ENCODE results near the gene PBOV1.
"Not testable (repeated sequence)": the region's sequence is repeated elsewhere in the genome, so short reads cannot be mapped to it uniquely, and the experiment has no call there.

The PBOV1 gene

GRCh38 chr6:138225953-138226352, 7.7 kb upstream of the PBOV1 start:
- H3K4me3 ChIP-seq (ENCODE audit: low read depth, low read length): no peak overlapping the region
- no peak for DNase-seq (ENCODE audit: low read depth)
- TF ChIP-seq CTCF (IDR thresholded peaks at IDR 0.05; ENCODE audit: low read depth, low read length, missing control alignments): no peak

GRCh38 chr6:138222901-138223546, 4.7 kb upstream of the PBOV1 start:
- H3K4me3 ChIP-seq (ENCODE audit: low read depth, low read length): no peak overlapping the region
- no peak for DNase-seq (ENCODE audit: low read depth)
- no peak for TF ChIP-seq CTCF (IDR thresholded peaks at IDR 0.05; ENCODE audit: low read depth, low read length, missing control alignments)

GRCh38 chr6:138219901-138220300, 1.6 kb upstream of the PBOV1 start:
- no peak for DNase-seq (ENCODE audit: low read depth)
- no peak overlapping the region for H3K4me3 ChIP-seq (ENCODE audit: low read depth, low read length)
- TF ChIP-seq CTCF (IDR thresholded peaks at IDR 0.05; ENCODE audit: low read depth, low read length, missing control alignments): no peak

GRCh38 chr6:138219398-138219797, 1.1 kb upstream of the PBOV1 start:
- DNase-seq (ENCODE audit: low read depth): no peak
- H3K4me3 ChIP-seq (ENCODE audit: low read depth, low read length): no peak overlapping the region
- TF ChIP-seq CTCF (IDR thresholded peaks at IDR 0.05; ENCODE audit: low read depth, low read length, missing control alignments): no peak

GRCh38 chr6:138215093-138215782, 3.1 kb downstream of the PBOV1 start:
- no peak for TF ChIP-seq CTCF (IDR thresholded peaks at IDR 0.05; ENCODE audit: low read depth, low read length, missing control alignments)
- H3K4me3 ChIP-seq (ENCODE audit: low read depth, low read length): no peak overlapping the region
- DNase-seq (ENCODE audit: low read depth): no peak

- not testable (repeated sequence) for H3K4me3 ChIP-seq (ENCODE audit: low read depth, low read length); DNase-seq (ENCODE audit: low read depth)
Measured at GRCh38 chr6:138212530-138212929, 5.8 kb downstream of the PBOV1 start.

- no peak overlapping the region for H3K4me3 ChIP-seq (ENCODE audit: low read depth, low read length)
- no peak for DNase-seq (ENCODE audit: low read depth)
- no peak for TF ChIP-seq CTCF (IDR thresholded peaks at IDR 0.05; ENCODE audit: low read depth, low read length, missing control alignments)
Measured at GRCh38 chr6:138211601-138212000, 6.7 kb downstream of the PBOV1 start.
